Suppressor macrophage treated with lipopolysaccharide for 1 hour (primary cell): ENCODE measurements around the gene SUSD6.
"Not testable (repeated sequence)": the region's sequence is repeated elsewhere in the genome, so short reads cannot be mapped to it uniquely, and the experiment has no call there.

Source experiments
- DNase-seq, 3 donors: peaks; one replicate each; pipeline ENCODE4 v3.0.0-alpha.2; 2020 to 2022

Gene SUSD6

DNA sequence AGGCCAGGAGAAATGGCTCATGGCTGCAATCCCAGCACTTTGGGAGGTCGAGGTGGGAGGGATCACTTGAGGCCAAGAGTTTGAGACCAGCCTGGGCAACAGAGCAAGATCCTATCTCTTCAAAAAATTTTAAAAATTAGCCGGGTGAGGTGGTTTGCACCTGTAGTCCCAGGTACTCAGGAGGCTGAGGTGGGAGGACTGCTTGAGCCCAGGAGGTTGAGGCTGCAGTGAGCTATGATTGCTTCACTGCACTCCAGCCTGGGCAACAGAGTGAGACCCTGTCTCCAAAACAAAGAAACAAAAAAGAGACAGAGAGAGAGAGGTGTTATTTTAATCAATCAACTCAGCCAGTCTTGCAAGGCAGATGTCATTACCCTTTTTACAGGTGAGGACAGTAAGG is 107.2 kb downstream of the SUSD6 start:
- not testable (repeated sequence) for DNase-seq

DNA sequence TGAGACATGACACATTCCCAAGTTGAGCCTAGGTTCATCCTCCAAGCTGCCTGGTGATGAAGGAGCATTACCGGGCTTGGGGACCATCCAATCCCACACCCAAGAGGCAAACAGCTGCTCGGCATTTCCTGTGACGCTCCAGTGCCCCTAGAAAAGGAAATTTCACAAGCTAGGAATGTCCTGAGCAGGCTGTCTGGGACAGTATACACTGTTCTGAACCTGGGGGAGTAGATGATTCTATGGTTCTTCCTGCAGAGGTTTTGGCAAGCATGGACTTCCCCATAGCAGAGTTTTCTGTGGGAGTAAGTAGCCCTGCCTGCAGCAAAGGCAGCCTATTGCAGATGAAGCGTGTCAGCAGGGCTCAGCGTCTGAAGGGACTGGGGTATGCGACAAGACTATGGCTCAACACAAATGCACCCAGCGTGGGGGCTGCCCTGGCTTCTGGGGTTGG is 108.1 kb downstream of the SUSD6 start:
- peak; percentile 95 to 99 (median 98) for DNase-seq

DNA sequence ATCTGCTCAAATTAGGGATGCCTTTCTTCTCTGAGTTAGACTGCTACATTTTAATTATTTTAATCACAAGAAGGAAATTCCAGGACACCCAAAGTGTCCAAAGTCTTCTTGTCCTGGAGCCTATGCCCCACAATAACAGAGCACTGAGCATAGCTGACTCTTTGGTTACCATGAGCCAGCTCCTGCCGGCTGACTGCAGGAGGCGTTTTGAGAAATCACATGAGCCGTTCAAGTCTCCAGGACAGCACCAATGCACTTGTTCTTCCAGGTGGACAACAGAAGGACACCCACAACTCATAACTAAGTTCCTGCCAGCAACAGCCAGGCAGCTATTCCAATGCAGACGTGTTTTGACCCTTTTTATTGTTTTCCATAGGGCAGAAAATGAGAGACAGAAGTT is 109.5 kb downstream of the SUSD6 start:
- DNase-seq = no peak

DNA sequence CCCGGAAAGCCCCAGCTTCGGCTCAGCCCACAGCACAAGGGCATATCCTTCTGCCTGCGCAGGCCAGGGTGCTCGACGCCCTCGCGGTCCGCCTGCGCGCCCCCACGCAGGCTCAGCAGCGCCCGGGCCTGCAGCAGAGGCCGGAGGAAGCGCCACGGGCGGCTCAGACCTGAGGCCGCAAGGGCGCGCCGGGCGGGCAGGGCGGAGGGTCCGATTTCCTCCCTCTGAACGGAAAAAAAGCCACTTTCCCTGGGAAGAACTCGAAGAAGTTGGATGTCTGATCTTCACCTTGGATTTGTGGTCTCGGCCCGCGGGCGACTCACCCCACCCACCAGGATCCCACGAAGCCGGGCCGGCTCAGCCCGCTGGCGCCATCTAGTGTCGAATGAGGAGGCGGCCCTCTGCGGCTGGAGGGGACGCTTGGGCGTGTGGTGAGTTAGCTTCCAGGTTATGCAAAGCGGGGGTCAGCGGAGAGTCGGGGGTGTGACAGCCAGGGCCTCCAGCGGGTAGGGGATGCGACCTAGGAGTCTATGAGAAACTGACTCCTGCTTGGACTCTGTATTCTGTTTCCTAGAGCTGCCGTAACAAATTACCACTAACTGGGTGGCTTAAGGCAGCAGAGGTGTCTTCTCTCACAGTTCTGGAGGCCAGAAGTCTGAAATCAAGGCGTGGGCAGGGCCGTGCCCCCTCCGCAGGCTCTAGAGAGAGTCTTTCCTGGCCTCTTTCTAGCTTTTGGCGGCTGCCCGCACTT is 115.5 kb downstream of the SUSD6 start:
- peak; percentile 91 to 94 (median 94) for DNase-seq

DNA sequence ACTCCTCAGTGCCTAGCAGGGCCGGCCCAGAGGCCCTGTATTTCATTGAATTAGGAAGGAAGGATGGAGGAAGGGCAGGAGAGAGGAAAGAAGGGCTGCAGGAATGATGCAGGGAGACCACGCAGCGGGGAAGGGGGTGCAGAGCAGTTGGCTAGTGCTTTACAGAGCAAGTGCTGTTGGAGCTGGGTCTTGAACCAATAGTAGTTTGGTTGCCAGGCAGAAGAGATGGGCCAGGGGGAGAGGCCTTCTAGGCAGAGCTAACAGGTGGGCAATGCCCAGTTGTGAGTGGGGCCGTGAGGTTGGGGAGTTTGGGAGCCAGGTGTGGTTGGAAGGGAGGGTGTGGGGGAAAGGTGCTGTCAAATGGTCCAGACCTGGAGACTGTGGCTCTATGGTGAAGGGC is 116.5 kb downstream of the SUSD6 start:
- no peak for DNase-seq

DNA sequence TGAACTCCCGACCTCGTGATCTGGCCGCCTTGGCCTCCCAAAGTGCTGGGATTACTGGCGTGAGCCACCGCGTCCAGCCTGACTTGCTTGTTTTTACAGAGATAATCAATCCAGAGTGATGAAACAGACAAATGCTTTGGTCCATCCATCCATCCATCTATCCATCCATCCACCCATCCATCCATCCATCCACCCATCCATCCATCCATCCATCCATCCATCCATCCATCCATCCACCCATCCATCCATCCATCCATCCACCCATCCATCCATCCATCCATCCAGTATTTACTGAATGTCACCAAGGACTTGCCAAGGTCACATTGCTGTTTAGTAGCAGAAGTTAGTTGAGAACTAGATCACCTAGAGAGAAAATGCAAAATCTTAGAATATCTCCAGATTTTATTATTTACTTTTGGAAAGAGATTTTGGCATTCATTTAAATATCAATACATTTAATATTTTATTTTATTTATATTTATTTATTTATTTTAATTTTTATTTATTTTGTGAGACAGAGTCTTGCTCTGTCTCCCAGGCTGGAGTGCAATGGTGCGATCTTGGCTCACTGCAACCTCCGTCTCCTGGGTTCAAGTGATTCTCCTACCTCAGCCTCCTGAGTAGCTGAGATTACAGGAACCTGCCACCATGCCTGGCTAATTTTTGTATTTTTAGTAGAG is 120.7 kb downstream of the SUSD6 start:
- not testable (repeated sequence) for DNase-seq

DNA sequence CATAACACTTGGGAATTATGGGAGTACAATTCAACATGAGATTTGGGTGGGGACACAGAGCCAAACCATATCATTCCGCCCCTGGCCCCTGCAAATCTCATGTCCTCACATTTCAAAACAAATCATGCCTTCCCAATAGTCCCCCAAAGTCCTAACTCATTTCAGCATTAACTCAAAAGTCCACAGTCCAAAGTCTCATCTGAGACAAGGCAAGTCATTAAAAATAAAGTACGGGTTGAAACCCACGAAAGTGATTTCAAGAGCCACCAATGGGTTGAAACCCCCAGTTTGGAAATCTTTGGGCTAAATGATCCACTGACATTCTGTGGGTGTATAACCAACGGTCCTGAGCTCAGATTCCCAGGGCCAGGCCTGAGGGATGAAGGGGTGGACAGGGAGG is 125.0 kb downstream of the SUSD6 start:
- DNase-seq = not testable (repeated sequence)

DNA sequence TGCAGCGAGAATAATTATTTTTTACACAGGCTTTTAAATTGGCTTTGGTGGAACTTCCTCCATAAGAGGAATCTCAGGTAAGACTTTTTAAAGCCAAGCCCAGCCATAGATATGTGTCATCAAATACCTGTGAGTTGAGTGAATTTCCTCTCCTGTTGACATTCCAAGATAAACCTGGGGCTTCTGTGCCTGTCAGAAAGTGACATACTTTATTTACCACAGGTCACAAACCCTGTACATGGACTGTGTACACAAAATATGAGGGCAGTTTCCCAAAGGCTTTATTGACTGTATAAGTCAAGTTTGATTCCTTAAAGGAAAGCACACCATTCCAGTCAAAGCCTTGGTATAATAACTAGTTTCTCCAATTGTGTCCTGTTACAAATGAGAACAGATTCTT is 129.7 kb downstream of the SUSD6 start:
- DNase-seq = no peak

DNA sequence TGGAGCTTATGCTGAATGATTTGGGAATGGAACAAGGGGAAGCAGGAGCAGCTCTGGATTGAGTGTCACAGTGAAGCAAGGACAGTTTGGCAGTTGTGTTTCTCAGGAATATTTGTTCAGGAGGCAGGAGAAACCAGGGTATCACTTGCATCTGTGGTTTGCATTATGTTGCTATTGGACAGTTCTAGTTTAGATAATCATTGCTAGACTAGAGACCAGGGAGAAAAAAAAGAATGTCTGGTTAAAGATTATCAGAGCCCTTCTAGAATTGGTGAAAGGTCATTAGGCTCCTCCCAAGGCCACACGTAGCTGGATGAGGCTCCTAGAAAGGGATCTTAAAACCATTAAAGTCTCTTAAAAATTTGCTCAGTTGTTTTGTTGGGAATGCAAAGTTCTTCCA is 138.6 kb downstream of the SUSD6 start:
- DNase-seq = no peak

DNA sequence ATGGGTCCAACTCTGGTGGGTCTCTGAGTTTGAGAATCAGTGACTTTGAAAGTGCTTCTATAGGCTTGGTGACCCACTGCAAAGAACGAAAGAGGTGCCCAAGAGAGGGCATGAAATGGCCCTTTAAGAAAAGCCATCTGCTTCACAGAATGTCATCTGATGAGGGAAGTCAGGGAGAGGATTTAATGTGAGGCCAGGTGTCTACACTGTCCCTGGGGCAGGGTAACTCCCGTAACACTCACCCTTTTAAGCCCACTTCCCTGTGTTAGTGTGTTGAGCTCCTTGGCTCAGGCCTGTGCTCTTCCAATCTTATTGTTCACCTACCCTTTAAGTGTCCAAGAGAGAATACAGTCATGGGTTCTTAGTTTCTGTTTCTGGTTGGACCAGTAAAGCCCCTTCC is 139.1 kb downstream of the SUSD6 start:
- DNase-seq = no peak

DNA sequence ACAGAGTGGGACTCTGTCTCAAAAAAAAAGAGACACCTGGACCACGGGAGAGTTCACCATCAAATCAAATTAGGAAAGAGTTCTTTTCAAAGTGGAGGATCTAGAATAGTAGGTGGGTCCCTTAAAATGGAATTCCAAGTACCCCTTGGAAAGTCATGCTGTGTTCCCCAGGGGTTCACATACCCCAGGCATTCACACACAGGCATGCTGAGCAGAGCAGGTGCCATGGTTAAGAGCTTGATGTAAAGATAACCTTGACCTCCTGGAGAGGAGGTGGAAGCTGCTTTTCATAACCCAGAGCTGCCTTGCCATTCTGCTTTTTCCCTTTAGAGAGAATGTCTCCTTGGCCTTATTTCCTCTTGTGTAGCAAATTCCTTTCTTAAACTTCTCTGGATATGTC is 141.4 kb downstream of the SUSD6 start:
- DNase-seq = no peak

DNA sequence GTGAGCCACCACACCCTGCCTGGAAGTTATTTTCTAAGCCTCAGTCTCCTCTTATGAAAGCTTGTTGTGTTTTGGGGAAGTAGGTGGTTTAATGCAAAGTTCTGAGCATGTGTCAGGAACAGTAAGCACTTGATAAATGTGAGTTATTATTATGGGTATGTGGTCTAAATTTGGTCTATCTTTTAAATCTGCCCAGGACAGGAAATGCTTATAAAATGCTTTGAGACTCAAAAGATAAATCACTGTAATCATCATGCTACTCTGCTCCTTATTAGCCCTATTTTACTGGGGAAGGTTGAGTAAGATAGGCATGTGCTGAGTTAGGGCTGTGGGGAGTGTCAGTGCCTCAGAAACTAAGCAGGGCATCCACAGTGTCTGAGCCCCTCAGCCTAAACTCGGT is 142.5 kb downstream of the SUSD6 start:
- no peak for DNase-seq

DNA sequence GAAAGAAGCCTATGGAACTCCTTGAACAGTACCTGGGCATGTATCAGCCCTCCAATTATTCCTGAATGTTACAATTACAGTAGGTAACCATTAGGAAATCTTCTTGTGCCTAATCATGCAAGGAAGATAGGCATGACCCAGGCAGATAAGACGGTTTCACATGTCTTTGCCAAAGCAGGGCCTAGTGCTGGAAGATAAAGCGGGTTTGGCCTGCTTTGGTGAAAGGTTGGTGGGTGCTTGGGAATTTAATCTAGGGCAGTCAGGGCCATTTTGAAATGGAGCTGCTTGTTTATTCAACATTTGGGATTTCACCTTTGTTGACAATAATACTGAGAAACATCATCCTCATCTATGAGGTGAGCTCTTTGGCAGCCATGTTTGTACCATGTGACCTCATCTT is 143.1 kb downstream of the SUSD6 start:
- no peak for DNase-seq

DNA sequence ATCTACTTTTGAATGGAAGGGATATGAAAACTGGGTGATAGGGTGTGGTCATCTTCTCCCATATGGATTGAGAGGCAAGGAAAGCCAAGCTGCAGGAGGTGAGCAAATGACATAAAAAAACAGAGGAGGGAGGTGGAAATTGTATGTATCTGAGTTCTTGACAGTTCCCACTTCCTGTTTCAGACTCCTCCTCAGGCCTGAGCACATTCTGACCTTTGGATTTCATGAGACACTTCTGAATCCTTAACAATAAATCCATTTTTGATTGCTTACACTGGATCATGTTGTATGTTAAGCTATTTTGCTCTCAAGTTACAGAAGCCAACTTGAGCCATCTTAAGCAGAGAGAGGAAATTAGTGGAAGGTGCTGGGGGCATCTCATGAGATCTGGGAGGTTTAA is 143.9 kb downstream of the SUSD6 start:
- peak; percentile 18 to 39 (median 34) for DNase-seq

DNA sequence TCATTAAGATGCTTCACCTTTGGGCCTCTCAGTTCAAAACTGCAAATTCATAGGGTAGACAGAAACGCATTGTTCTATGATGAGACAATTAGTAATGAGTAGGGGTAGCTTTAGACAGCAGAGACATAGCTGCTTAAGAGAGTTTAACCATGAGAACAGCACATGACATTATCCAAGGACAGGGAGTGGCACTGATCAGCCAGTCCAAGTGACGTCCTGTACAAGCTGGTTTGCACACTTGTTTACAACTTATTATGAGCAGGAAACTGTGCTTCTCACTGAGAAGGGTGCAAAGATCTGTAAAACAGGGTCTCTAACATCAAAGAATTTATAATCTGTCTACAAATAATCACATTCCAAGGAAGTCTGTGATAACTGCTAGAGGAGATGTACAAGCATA is 144.4 kb downstream of the SUSD6 start:
- no peak for DNase-seq

DNA sequence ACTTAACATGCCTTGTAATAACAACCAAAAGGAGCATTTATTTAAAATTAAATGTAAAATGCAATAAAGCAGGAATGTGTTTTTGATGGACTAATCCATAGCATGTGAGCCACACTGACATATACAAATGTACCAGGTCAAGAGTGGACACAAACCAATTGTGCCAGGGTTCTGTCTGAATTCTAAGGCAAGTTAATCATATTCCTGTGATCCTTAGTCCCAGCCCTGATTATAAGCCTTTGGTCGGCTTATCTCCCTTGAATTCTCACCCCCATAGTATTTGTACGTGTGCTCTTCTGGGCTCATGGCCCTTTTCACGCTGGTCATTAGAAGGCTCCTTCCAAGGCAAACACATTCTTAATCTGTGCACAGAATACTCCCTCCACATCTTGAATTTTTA is 144.9 kb downstream of the SUSD6 start:
- DNase-seq = no peak

DNA sequence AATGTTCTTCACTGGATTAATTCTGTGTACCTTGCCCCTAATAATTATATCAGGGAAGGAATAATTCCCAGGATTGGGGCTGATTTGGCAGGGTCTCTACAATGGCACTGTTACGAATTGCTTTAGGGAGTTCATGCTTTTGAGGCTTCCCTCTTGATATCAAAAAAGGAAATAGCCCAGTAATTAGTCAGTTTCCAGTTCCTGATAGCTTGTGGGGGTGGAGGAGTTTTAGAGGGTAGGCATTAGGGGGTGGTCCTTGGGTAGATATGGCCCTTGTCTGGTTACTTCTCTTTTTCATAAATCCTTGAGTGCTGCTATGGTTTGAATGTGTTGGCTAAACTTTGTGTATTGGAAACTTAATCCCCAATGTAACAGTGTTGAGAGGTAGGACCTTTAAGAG is 149.4 kb downstream of the SUSD6 start:
- peak; percentile 20 to 48 (median 42) for DNase-seq

DNA sequence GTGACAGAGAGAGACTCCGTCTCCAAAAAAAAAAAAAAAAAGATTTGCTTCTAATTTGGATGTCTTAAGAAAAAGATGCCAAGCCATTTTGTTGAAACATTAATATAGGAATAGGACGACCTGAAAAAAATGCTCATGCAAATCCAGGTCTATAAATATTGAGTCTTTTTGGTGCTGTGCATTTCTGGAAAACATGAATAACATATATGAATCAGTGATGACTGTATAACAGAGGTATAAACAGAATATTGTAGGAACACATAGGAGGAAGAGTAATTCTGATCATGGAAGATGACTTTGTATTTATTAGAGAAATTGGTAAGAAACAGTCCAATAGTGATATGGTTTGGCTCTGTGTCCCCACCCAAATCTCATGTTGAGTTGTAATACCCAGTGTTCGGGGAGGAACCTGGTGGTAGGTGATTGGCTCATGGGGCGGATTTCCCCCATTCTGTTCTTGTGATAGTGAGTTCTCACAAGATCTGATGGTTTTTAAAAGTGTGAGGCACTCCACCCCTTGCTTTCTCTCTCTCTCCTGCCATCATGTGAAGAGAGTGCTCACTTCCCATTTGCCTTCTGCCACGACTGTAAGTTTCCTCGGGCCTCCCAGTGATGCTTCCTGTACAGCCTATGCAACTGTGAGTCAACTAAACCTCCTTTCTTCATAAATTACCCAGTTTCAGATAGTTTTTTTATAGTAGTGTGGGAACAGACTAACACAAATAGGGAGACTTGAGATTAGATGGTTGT is 152.5 kb downstream of the SUSD6 start:
- DNase-seq = peak; percentile 42 to 66 (median 56)
